Measurements from ENCODE around the gene SYAP1.
"Not testable (repeated sequence)": the region's sequence is repeated elsewhere in the genome, so short reads cannot be mapped to it uniquely, and the experiment has no call there.

Gene SYAP1

DNA sequence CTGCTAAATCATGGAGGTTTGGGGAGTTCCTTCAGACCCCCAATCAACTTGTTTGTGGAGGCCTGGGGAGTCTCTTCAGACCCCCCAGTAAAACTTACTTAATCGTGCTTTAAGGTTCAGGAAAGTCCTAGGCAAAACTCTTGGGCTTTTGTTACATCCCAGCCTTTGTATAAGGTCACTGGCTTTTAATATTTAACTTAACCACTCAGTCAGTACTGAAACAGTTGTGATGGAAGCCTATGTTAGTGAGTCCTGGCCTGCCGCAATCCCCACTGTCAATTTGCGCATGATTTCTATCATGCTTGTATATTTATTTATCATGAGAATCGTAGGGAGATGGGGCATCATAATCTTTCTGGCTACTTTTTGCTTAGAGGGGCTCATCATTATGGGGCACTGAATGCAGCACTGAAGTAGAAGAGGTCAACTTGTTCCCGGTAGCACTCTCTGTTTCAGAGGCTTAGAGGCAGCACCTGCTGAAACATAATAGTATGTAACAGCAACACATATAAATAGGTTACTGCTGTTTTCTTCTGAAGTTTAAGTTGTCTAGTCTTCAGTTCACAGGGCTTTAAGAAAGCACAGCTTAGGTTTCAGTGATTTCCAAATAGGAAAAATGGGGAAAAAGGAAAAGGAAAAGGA is 7.1 kb downstream of the SYAP1 start:
- not testable (repeated sequence) for DNase-seq

- no peak for DNase-seq
Measured at GRCh38 chrX:16727637-16728036, 8.2 kb downstream of the SYAP1 start.

- no peak for DNase-seq
Measured at GRCh38 chrX:16730450-16730849, 11.0 kb downstream of the SYAP1 start.

DNA sequence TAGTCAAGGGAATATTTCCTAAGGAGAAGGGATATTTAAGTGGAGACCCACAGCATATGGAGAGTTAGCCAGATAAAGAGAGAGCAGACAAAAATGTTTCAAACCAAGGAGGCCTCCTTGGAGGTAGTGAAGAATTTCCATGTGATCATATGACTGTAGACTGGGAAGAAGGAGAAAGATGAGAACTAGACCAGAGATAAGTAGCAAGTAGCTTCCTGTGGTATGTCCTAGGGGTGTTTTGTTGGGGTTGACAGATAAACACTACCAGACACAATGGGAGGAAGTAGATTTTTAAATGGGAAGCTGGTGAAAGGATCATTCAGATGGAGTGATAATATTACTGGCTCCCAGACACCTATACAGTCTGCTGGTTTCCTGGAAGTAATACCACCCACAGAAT is 13.6 kb downstream of the SYAP1 start:
- DNase-seq: no peak

DNA sequence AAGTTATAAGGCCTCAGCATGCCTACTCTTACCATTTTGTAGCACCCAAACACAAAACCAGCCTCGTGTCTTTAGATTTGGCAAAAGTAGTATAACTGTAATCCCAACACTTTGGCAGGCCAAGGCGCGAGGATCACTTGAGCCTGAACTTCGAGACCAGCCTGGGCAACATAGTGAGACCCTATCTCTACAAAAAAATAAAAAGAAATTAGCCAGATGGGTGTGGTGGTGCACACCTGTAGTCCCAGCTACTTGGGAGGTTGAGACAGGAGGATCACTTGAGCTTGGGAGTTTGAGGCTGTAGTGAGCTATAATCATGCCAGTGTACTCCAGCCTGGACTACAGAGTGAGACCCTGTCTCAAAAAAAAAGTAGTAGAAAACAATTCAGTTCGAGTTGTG is 17.6 kb downstream of the SYAP1 start:
- no peak for DNase-seq

GRCh38 chrX:16739574-16739973 is 20.2 kb downstream of the SYAP1 start:
- no peak for DNase-seq

DNA sequence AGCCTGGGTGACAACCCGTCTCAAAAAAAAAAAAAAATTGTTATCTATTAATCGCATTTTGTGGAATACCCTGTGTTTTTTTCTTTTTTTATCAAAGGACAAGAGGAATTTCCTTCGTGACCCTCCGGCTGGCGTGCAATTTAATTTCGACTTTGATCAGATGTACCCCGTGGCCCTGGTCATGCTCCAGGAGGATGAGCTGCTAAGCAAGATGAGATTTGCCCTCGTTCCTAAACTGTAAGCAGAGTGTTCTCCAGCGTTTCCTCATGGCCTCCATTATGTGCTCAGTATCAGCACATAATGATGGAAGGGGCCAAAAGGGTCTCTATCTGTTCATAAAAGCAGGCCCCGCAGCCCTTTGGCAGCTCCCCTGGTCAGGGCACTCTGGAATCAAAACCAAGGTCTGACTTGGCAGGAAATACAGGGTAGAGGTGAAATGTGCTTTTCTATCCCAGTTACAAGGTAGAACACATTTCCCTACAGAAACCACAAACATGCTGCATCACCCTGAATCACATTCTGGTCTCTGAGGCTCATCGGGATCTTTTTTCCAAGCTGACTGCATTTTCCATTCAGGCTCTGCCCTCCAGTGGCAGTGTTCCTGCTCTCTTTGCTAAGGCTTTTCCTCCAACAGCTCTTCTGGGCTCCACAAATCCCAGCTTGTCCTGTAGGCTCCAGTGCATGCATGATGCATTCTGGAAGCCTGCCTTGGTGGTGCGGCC is 24.4 kb downstream of the SYAP1 start:
- no peak for DNase-seq

- no peak for DNase-seq
Measured at GRCh38 chrX:16745102-16745501, 25.7 kb downstream of the SYAP1 start.

- no peak for DNase-seq
Measured at GRCh38 chrX:16745659-16746058, 26.2 kb downstream of the SYAP1 start.

- DNase-seq: no peak
Measured at GRCh38 chrX:16748425-16748824, 29.0 kb downstream of the SYAP1 start.

GRCh38 chrX:16750136-16750535 is 30.7 kb downstream of the SYAP1 start:
- no peak for DNase-seq

DNA sequence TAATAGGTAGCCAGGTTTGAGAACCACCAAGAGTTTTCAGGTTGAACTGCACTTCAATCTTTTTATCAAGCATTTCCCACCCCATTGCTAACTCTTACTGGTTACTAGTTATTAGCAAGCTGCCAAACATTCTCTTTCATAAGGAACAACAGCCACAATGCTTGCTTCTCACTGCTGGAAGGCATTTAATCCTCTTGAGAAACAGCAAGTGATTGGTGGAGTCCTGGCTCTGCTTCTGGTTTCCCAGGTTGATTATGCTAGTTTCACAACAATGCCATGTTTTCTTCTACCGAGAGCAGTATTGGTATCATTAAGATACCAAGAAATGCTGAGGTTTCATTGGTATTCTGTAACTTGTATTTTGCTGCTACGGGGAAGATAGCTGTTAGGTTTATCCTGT is 34.6 kb downstream of the SYAP1 start:
- no peak for DNase-seq

DNA sequence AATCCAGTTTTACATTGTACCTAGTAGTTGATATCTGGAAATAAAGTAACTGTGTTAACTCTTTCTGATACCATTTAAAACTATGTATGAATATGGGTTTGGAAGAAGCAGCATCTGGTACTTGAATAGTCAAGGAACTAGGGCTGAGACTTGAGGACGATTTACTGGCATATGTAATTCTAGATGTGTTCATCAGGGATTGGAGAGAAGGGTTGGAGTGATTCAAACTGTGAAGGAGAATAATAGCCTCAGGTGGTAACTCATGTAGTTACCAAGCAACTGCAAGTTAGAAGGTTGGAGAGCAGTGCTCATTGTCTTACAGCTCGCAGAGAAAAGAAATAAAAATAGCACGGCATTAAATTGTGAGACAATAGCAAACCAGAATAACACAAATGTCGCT is 37.3 kb downstream of the SYAP1 start:
- DNase-seq: no peak

DNA sequence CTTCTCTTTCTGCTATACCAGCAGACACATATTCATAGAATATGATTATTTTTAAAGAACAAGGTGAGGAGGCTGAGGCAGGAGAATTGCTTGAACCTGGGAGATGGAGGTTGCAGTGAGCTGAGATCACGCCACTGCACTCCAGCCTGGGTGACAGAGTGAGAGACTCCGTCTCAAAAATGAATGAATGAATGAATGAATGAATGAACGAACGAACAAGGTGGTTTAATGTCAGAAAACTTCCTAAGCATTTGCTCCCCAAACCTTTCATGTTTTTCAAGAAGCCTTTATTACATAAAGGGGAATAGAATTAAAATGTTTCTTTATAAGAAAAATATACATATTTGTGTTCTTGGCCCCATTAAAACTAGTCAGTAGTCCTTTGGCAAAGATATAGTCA is 42.1 kb downstream of the SYAP1 start:
- not testable (repeated sequence) for DNase-seq

DNA sequence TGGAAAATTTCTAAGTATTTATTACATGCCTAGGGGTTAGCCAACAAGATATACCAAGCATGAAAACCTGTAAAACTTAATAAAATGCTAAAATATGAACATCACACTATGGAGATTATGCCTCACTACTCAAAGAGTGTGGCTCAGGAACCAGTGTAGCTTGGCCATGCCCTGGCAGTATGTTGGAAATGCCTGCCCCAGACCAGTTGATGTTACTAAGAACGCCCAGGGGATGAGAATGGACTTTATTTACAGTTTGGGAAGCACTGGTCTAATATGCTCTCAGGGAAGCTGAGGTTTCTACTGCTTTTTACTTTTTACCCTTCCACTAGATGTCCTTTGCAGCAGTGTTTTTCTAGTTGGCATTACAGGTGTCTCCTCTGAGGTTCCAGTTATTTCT is 43.2 kb downstream of the SYAP1 start:
- no peak for DNase-seq

- no peak for DNase-seq
Measured at GRCh38 chrX:16765594-16765993, 46.2 kb downstream of the SYAP1 start.

DNA sequence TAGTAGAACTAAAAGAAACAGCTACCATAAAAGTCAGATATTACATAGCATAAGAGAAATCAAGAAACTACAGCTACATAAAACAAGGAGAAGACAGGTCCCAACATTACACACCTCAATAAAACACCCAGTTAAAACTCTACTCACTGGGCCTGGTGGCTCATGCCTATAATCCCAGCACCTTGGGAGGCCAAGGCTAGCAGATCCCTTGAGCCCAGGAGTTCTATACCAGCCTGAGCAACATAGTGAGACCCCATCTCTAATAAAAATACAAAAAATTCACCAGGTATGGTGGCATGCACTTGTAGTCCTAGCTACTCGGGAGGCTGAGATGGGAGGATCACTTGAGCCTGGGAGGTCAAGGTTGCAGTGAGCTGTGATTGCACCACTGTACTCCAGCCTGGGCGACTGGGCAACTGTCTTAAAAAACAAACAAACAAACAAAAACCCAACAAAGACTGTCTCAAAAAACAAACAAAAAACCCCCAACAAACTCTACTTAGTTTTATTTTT is 51.6 kb downstream of the SYAP1 start:
- DNase-seq: no peak

GRCh38 chrX:16771483-16772398 is 52.3 kb downstream of the SYAP1 start:
- DNase-seq: no peak

- no peak for DNase-seq
Measured at GRCh38 chrX:16772460-16772859, 53.0 kb downstream of the SYAP1 start.

DNA sequence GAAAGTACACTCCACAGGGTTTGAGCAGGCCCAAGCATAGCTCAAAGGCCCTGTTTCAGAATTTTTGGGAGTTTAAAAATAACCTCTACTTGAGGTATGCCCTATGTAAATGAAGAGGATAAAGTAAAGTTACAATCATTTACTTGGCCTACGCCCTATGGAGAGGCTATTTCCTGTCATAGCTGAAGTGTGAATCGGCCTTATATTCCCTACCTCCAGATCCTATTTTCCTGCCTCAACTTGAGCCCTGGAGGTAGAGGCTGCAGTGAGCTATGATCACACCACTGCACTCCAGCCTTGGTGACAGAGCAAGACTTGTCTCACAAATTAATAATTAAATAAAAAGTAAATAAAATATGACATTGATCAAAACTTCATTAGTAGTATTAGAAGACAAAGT is 55.3 kb downstream of the SYAP1 start:
- DNase-seq: no peak

DNA sequence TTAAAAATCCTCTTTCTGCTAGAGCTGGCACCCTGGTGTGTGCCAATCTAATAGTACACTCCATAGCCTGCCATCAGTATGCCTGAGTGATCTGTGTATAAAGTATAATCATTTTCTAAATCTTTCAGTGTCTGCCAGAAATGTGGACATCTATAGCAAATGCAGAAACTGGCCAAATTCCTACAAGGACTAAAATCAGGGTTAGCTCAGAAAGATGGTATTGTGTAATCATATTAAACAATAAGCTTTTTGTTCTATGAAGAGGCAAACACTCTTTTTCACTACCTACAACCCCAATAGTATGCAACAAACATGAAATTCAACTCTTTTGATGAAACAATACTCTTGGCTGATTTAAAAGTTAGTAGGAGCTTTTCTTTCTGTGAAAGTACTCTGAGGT is 59.1 kb downstream of the SYAP1 start:
- no peak for DNase-seq

GRCh38 chrX:16778993-16779392 is 59.6 kb downstream of the SYAP1 start:
- DNase-seq: no peak

GRCh38 chrX:16779815-16780214 is 60.4 kb downstream of the SYAP1 start:
- not testable (repeated sequence) for DNase-seq

DNA sequence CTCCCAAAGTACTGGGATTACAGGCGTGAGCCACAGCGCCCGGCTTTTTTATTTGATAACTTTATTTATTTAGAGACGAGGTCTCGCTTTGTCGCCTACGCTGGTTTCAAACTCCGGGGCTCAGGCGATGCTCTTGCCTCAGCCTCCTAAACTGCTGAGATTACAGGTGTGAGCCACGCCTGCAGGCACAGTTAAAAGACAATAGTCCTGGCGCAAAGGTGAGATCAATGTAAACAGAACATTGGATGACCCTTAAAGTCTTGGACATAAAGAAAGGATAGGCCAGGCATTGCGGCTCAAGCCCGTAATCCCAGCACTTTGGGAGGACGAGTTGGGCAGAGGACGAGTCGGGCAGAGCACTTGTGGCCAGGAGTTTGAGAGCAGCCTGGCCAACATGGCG is 64.0 kb downstream of the SYAP1 start:
- DNase-seq: no peak

Measured in stimulated activated CD4-positive, alpha-beta T cell treated with anti-CD3 and anti-CD28 coated beads, Interleukin-4, amount 100 ng/mL, for 24 hours (primary cell).